Stomach smooth muscle (tissue), 2 donors: ENCODE results near the gene HDAC11.
A peak's percentile ranks its signal among the peaks of the same experiment; 100 is the strongest.
"Not testable (repeated sequence)": the region's sequence is repeated elsewhere in the genome, so short reads cannot be mapped to it uniquely, and the experiment has no call there.

Experiments used
- H3K27ac ChIP-seq: one replicate; pipeline ENCODE4 v1.7.0; 2013; ENCODE audit warnings: mild to moderate bottlenecking, low read length, inconsistent platforms
- H3K27me3 ChIP-seq, 2 donors: one replicate each; pipeline ENCODE4 v1.7.0; 2013; ENCODE audit warnings: low read length in 2 of 2; ENCODE audit not compliant: insufficient read depth in 2 of 2, control insufficient read depth in 1 of 2
- H3K36me3 ChIP-seq, 2 donors: one replicate each; pipeline ENCODE4 v1.7.0; 2013; ENCODE audit warnings: low read length in 2 of 2; ENCODE audit not compliant: control insufficient read depth in 2 of 2, insufficient read depth in 2 of 2
- H3K4me1 ChIP-seq: one replicate; pipeline ENCODE4 v1.7.0; 2013; ENCODE audit warnings: low read length; ENCODE audit not compliant: control insufficient read depth, insufficient read depth
- H3K4me3 ChIP-seq, 2 donors: one replicate each; pipeline ENCODE4 v1.7.0; 2013; ENCODE audit warnings: low read length in 2 of 2
- H3K9ac ChIP-seq, 2 donors: one replicate each; pipeline ENCODE4 v1.7.0; 2013; ENCODE audit warnings: low read length in 2 of 2, mild to moderate bottlenecking in 1 of 2
- H3K9me3 ChIP-seq, 2 donors: one replicate each; pipeline ENCODE4 v1.7.0; 2013; ENCODE audit warnings: low read length in 2 of 2; ENCODE audit not compliant: control insufficient read depth in 2 of 2
- donor health status: healthy.
- donor health status: Pancreatic carcinoma.

The HDAC11 gene

GRCh38 chr3:13518516-13518953 is 38.4 kb downstream of the HDAC11 start:
- Histone ChIP-seq H3K4me1 (peaks cover 13% of the 10 kb centered on the region), H3K27ac (no peak overlapping the region), H3K4me3 (no peak overlapping the region), H3K9ac (no peak overlapping the region), H3K36me3 (no peaks in the 10 kb centered on the region), H3K27me3 (peaks cover 0 to 6% of the 10 kb centered on the region in 2 donors), H3K9me3 (no peaks in the 10 kb centered on the region)

- H3K9ac ChIP-seq: no peak overlapping the region
- H3K36me3 ChIP-seq: no peaks in the 10 kb centered on the region
- peaks cover 0 to 6% of the 10 kb centered on the region in 2 donors for H3K27me3 ChIP-seq
- no peak overlapping the region for H3K4me3 ChIP-seq
- no peak overlapping the region for H3K27ac ChIP-seq
- H3K4me1 ChIP-seq: peaks cover 13% of the 10 kb centered on the region
- H3K9me3 ChIP-seq: no peaks in the 10 kb centered on the region
Observed at GRCh38 chr3:13519006-13519791, 39.1 kb downstream of the HDAC11 start.

- Histone ChIP-seq H3K27me3 (peaks cover 0 to 6% of the 10 kb centered on the region in 2 donors), H3K36me3 (no peaks in the 10 kb centered on the region), H3K9ac (no peak overlapping the region), H3K9me3 (no peaks in the 10 kb centered on the region), H3K4me1 (peaks cover 13% of the 10 kb centered on the region), H3K27ac (no peak overlapping the region), H3K4me3 (no peak overlapping the region)
Observed at GRCh38 chr3:13520326-13520880, 40.3 kb downstream of the HDAC11 start.

GRCh38 chr3:13521309-13521708 is 41.2 kb downstream of the HDAC11 start:
- Histone ChIP-seq H3K4me1 (peaks cover 13% of the 10 kb centered on the region), H3K27ac (no peak overlapping the region), H3K9ac (no peak overlapping the region), H3K9me3 (no peaks in the 10 kb centered on the region), H3K27me3 (peaks cover 0 to 6% of the 10 kb centered on the region in 2 donors), H3K36me3 (no peaks in the 10 kb centered on the region), H3K4me3 (no peak overlapping the region)

- H3K4me1 ChIP-seq: peaks cover 13% of the 10 kb centered on the region
- H3K9ac ChIP-seq, H3K27ac ChIP-seq, H3K36me3 ChIP-seq, H3K27me3 ChIP-seq, H3K9me3 ChIP-seq, H3K4me3 ChIP-seq: not testable (repeated sequence)
Observed at GRCh38 chr3:13521749-13522148, 41.6 kb downstream of the HDAC11 start.

- Histone ChIP-seq H3K9me3 (no peaks in the 10 kb centered on the region), H3K36me3 (no peaks in the 10 kb centered on the region), H3K9ac (no peak overlapping the region), H3K4me1 (peaks cover 13% of the 10 kb centered on the region), H3K27ac (no peak overlapping the region), H3K4me3 (no peak overlapping the region), H3K27me3 (peaks cover 0 to 6% of the 10 kb centered on the region in 2 donors)
Observed at GRCh38 chr3:13522236-13522635, 42.1 kb downstream of the HDAC11 start.

GRCh38 chr3:13524979-13525669 is 45.0 kb downstream of the HDAC11 start:
- Histone ChIP-seq H3K4me3 (no peak overlapping the region), H3K36me3 (no peaks in the 10 kb centered on the region), H3K27me3 (peaks cover 0 to 6% of the 10 kb centered on the region in 2 donors), H3K9ac (no peak overlapping the region), H3K9me3 (no peaks in the 10 kb centered on the region), H3K4me1 (peaks cover under 1% of the 10 kb centered on the region), H3K27ac (no peak overlapping the region)

- H3K36me3 ChIP-seq: no peaks in the 10 kb centered on the region
- no peak overlapping the region for H3K4me3 ChIP-seq
- H3K4me1 ChIP-seq: peaks cover 3% of the 10 kb centered on the region
- no peak overlapping the region for H3K9ac ChIP-seq
- peaks cover 0 to 6% of the 10 kb centered on the region in 2 donors for H3K27me3 ChIP-seq
- no peaks in the 10 kb centered on the region for H3K9me3 ChIP-seq
- peak overlapping the region; percentile 55 for H3K27ac ChIP-seq
Observed at GRCh38 chr3:13525827-13526625, 45.9 kb downstream of the HDAC11 start.

GRCh38 chr3:13526626-13526949 is 46.5 kb downstream of the HDAC11 start:
- Histone ChIP-seq H3K9ac (no peak overlapping the region), H3K4me1 (peaks cover 3% of the 10 kb centered on the region), H3K4me3 (no peak overlapping the region), H3K27ac (no peak overlapping the region), H3K27me3 (peaks cover 0 to 6% of the 10 kb centered on the region in 2 donors), H3K9me3 (no peaks in the 10 kb centered on the region), H3K36me3 (no peaks in the 10 kb centered on the region)

GRCh38 chr3:13528217-13528867 is 48.2 kb downstream of the HDAC11 start:
- H3K9me3 ChIP-seq: no peaks in the 10 kb centered on the region

More at GRCh38 chr3:13528217-13528867, 48.2 kb downstream of the HDAC11 start:
- no peak overlapping the region for H3K27ac ChIP-seq
- no peak overlapping the region for H3K9ac ChIP-seq
- H3K4me3 ChIP-seq: no peak overlapping the region
- no peaks in the 10 kb centered on the region for H3K36me3 ChIP-seq
- peaks cover 0 to 6% of the 10 kb centered on the region in 2 donors for H3K27me3 ChIP-seq
- H3K4me1 ChIP-seq: peaks cover 6% of the 10 kb centered on the region
